ENCODE results near the gene DNAJC28. TPM values are rescaled to one million over a fixed set of nuclear protein-coding genes. Genes with fewer than 3 reads are reported as not detected.
A peak's percentile ranks its signal among the peaks of the same experiment; 100 is the strongest.

DNAJC28 gene
- total RNA-seq, 1 experiment from 2014 or later, result 3.5 TPM

GRCh38 chr21:33480481-33481103, 10.9 kb downstream of the DNAJC28 start:
- peaks cover 6% of the 10 kb centered on the region for H3K4me1 Mint-ChIP-seq
- H3K9me3 Mint-ChIP-seq, result no peaks in the 10 kb centered on the region
- no peak for TF ChIP-seq OVOL2 (CRISPR knock-in tag; IDR thresholded peaks at IDR 0.05; ENCODE audit: borderline replicate concordance)
- TF ChIP-seq CREM (CRISPR knock-in tag; IDR thresholded peaks at IDR 0.05), result no peak
- TF ChIP-seq, protein P1, sequence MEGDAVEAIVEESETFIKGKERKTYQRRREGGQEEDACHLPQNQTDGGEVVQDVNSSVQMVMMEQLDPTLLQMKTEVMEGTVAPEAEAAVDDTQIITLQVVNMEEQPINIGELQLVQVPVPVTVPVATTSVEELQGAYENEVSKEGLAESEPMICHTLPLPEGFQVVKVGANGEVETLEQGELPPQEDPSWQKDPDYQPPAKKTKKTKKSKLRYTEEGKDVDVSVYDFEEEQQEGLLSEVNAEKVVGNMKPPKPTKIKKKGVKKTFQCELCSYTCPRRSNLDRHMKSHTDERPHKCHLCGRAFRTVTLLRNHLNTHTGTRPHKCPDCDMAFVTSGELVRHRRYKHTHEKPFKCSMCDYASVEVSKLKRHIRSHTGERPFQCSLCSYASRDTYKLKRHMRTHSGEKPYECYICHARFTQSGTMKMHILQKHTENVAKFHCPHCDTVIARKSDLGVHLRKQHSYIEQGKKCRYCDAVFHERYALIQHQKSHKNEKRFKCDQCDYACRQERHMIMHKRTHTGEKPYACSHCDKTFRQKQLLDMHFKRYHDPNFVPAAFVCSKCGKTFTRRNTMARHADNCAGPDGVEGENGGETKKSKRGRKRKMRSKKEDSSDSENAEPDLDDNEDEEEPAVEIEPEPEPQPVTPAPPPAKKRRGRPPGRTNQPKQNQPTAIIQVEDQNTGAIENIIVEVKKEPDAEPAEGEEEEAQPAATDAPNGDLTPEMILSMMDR (IDR thresholded peaks at IDR 0.05), result no peak
- 0 out of 2 replicates have a peak, but pooled peaks have one; percentile 44 for TF ChIP-seq GTF2I (CRISPR knock-in tag; conservative IDR thresholded peaks at IDR 0.05)
- peak; percentile 96 for TF ChIP-seq ZNF121 (CRISPR knock-in tag; IDR thresholded peaks at IDR 0.05)
- TF ChIP-seq, protein P2, sequence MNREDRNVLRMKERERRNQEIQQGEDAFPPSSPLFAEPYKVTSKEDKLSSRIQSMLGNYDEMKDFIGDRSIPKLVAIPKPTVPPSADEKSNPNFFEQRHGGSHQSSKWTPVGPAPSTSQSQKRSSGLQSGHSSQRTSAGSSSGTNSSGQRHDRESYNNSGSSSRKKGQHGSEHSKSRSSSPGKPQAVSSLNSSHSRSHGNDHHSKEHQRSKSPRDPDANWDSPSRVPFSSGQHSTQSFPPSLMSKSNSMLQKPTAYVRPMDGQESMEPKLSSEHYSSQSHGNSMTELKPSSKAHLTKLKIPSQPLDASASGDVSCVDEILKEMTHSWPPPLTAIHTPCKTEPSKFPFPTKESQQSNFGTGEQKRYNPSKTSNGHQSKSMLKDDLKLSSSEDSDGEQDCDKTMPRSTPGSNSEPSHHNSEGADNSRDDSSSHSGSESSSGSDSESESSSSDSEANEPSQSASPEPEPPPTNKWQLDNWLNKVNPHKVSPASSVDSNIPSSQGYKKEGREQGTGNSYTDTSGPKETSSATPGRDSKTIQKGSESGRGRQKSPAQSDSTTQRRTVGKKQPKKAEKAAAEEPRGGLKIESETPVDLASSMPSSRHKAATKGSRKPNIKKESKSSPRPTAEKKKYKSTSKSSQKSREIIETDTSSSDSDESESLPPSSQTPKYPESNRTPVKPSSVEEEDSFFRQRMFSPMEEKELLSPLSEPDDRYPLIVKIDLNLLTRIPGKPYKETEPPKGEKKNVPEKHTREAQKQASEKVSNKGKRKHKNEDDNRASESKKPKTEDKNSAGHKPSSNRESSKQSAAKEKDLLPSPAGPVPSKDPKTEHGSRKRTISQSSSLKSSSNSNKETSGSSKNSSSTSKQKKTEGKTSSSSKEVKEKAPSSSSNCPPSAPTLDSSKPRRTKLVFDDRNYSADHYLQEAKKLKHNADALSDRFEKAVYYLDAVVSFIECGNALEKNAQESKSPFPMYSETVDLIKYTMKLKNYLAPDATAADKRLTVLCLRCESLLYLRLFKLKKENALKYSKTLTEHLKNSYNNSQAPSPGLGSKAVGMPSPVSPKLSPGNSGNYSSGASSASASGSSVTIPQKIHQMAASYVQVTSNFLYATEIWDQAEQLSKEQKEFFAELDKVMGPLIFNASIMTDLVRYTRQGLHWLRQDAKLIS (CRISPR knock-in tag; IDR thresholded peaks at IDR 0.05; ENCODE audit: borderline replicate concordance), result no peak
- ChIA-PET CTCF (interaction anchor here (0.6 to 2.5 kb wide), 19 partner anchors 10 to 742 kb away, joined by 3 to 14 read pairs (median 3); partner anchors contain the start of genes DNAJC28 and GART), POLR2A (interaction anchor here (0.9 to 3.0 kb wide), 5 partner anchors 11 to 307 kb away, joined by 3 to 15 read pairs (median 4); partner anchors contain the start of gene DNAJC28)
- no peak for DNase-seq (ENCODE audit: low spot score)
- no peak for ATAC-seq
- H3K27ac Mint-ChIP-seq, result peak overlapping the region; percentile 97
- H3K27me3 Mint-ChIP-seq (ENCODE audit: low read depth), result peaks cover 8% of the 10 kb centered on the region
- H3K4me3 Mint-ChIP-seq, result peak overlapping the region; percentile 82
- H3K36me3 Mint-ChIP-seq, result no peaks in the 10 kb centered on the region

GRCh38 chr21:33479679-33480480, 11.6 kb downstream of the DNAJC28 start, which contains the start of gene TMEM50B:
Gene TMEM50B (minus strand): TSS chr21:33479974. CDS start chr21:33468885, 11,089 bp downstream.
- H3K27ac Mint-ChIP-seq, result peak within 1 kb of the TSS; percentile 97
- ChIA-PET POLR2A (interaction anchor here (0.5 to 3.0 kb wide), 8 partner anchors 12 to 353 kb away, joined by 3 to 15 read pairs (median 4); partner anchors contain the start of gene DNAJC28), CTCF (interaction anchor here (0.5 to 2.5 kb wide), 25 partner anchors 11 to 413 kb away, joined by 3 to 14 read pairs (median 3); partner anchors contain the start of genes DNAJC28 and GART)
- ATAC-seq, result peak; percentile 94
- peak within 1 kb of the TSS; percentile 82 for H3K4me3 Mint-ChIP-seq
- peaks cover 6% of the 10 kb centered on the region for H3K4me1 Mint-ChIP-seq
- H3K9me3 Mint-ChIP-seq, result no peaks in the 10 kb centered on the region
- H3K36me3 Mint-ChIP-seq, result no peaks in the 10 kb centered on the region
- DNase-seq (ENCODE audit: low spot score), result peak; percentile 95
- H3K27me3 Mint-ChIP-seq (ENCODE audit: low read depth), result peaks cover 8% of the 10 kb centered on the region
- TF ChIP-seq PREB (CRISPR knock-in tag; IDR thresholded peaks at IDR 0.05; ENCODE audit: borderline replicate concordance), result no peak
- no peak for TF ChIP-seq FOXJ3 (CRISPR knock-in tag; IDR thresholded peaks at IDR 0.05; ENCODE audit: borderline replicate concordance)
- TF ChIP-seq, protein P1 (IDR thresholded peaks at IDR 0.05), result no peak
- TF ChIP-seq TEAD1 (CRISPR knock-in tag; IDR thresholded peaks at IDR 0.05), result 0 out of 2 replicates have a peak, but pooled peaks have one; percentile 44
- TF ChIP-seq ETV6 (CRISPR knock-in tag; IDR thresholded peaks at IDR 0.05), result 0 out of 2 replicates have a peak, but pooled peaks have one; percentile 43
- peak; percentile 54; the same call in 1 of the 2 replicates for TF ChIP-seq HMGXB4 (CRISPR knock-in tag; IDR thresholded peaks at IDR 0.05)
- no peak for TF ChIP-seq E2F1 (CRISPR knock-in tag; IDR thresholded peaks at IDR 0.05)
- TF ChIP-seq ZNF317 (CRISPR knock-in tag; IDR thresholded peaks at IDR 0.05; ENCODE audit: borderline replicate concordance, low read depth), result no peak
- no peak; the same call in 1 of the 2 replicates for TF ChIP-seq JUN (CRISPR knock-in tag; IDR thresholded peaks at IDR 0.05)
- 0 out of 2 replicates have a peak, but pooled peaks have one; percentile 18 for TF ChIP-seq NFYB (CRISPR knock-in tag; conservative IDR thresholded peaks at IDR 0.05; ENCODE audit: low read depth)
- no peak for TF ChIP-seq E2F4 (CRISPR knock-in tag; IDR thresholded peaks at IDR 0.05; ENCODE audit: borderline replicate concordance, low read depth)

All from WTC11 (cell line).